ENCODE results near the gene MEGF11.

MEGF11 gene

GRCh38 chr15:65952391-65953053 lies 301.0 kb downstream of the MEGF11 start:
- no peaks in the 10 kb centered on the region for H3K9me3 ChIP-seq (ENCODE audit: insufficient read depth, low read depth, low read length)
- H3K9ac ChIP-seq (ENCODE audit: low read depth, low read length, poor library complexity, severe bottlenecking), result no peak overlapping the region
- no peaks in the 10 kb centered on the region for H3F3A ChIP-seq (ENCODE audit: low read depth)
- no peaks in the 10 kb centered on the region for H3K9me2 ChIP-seq (replicated peaks; ENCODE audit: low read depth, low read length)
- no peaks in the 10 kb centered on the region for H3K27me3 ChIP-seq (ENCODE audit: insufficient read depth, low read length, poor library complexity, severe bottlenecking)
- no peaks in the 10 kb centered on the region for H3K79me2 ChIP-seq (ENCODE audit: insufficient read depth, low read length)
- no peak for TF ChIP-seq EZH2phosphoT487 (IDR thresholded peaks at IDR 0.05; ENCODE audit: borderline replicate concordance)
- TF ChIP-seq CTCF (conservative IDR thresholded peaks at IDR 0.05; ENCODE audit: low read length), result no peak
- no peak overlapping the region for H3K4me3 ChIP-seq (ENCODE audit: low read length, poor library complexity, severe bottlenecking)
- H3K4me1 ChIP-seq (ENCODE audit: insufficient read depth, low read length, poor library complexity, severe bottlenecking), result no peaks in the 10 kb centered on the region
- no peak overlapping the region for H2AFZ ChIP-seq (ENCODE audit: low read length)
- H3K36me3 ChIP-seq (ENCODE audit: insufficient read depth, low read length), result no peaks in the 10 kb centered on the region
- H4K20me1 ChIP-seq (ENCODE audit: insufficient read depth, low read length, poor library complexity, severe bottlenecking), result no peaks in the 10 kb centered on the region
- H3K4me2 ChIP-seq (ENCODE audit: low read depth, low read length, poor library complexity, severe bottlenecking), result no peak overlapping the region

- H3K79me2 ChIP-seq (ENCODE audit: insufficient read depth, low read length), result no peaks in the 10 kb centered on the region
- no peaks in the 10 kb centered on the region for H3K27me3 ChIP-seq (ENCODE audit: insufficient read depth, low read length, poor library complexity, severe bottlenecking)
- no peaks in the 10 kb centered on the region for H3F3A ChIP-seq (ENCODE audit: low read depth)
- TF ChIP-seq EZH2phosphoT487 (IDR thresholded peaks at IDR 0.05; ENCODE audit: borderline replicate concordance) (no peak), CTCF (conservative IDR thresholded peaks at IDR 0.05; ENCODE audit: low read length) (no peak)
- H3K4me3 ChIP-seq (ENCODE audit: low read length, poor library complexity, severe bottlenecking), result no peak overlapping the region
- H3K9me2 ChIP-seq (replicated peaks; ENCODE audit: low read depth, low read length), result no peaks in the 10 kb centered on the region
- H3K36me3 ChIP-seq (ENCODE audit: insufficient read depth, low read length), result no peaks in the 10 kb centered on the region
- H3K4me2 ChIP-seq (ENCODE audit: low read depth, low read length, poor library complexity, severe bottlenecking), result no peak overlapping the region
- H4K20me1 ChIP-seq (ENCODE audit: insufficient read depth, low read length, poor library complexity, severe bottlenecking), result no peaks in the 10 kb centered on the region
- no peak overlapping the region for H2AFZ ChIP-seq (ENCODE audit: low read length)
- no peaks in the 10 kb centered on the region for H3K4me1 ChIP-seq (ENCODE audit: insufficient read depth, low read length, poor library complexity, severe bottlenecking)
- no peak overlapping the region for H3K9ac ChIP-seq (ENCODE audit: low read depth, low read length, poor library complexity, severe bottlenecking)
- H3K9me3 ChIP-seq (ENCODE audit: insufficient read depth, low read depth, low read length), result no peaks in the 10 kb centered on the region
Observed at GRCh38 chr15:65951007-65951406, 302.5 kb downstream of the MEGF11 start.

GRCh38 chr15:65949491-65949890 lies 304.1 kb downstream of the MEGF11 start:
- Histone ChIP-seq H3K9me2 (replicated peaks; ENCODE audit: low read depth, low read length) (no peaks in the 10 kb centered on the region), H4K20me1 (ENCODE audit: insufficient read depth, low read length, poor library complexity, severe bottlenecking) (no peaks in the 10 kb centered on the region), H3K4me2 (ENCODE audit: low read depth, low read length, poor library complexity, severe bottlenecking) (no peak overlapping the region), H2AFZ (ENCODE audit: low read length) (no peak overlapping the region), H3K36me3 (ENCODE audit: insufficient read depth, low read length) (no peaks in the 10 kb centered on the region), H3K79me2 (ENCODE audit: insufficient read depth, low read length) (no peaks in the 10 kb centered on the region), H3F3A (ENCODE audit: low read depth) (no peaks in the 10 kb centered on the region), H3K27me3 (ENCODE audit: insufficient read depth, low read length, poor library complexity, severe bottlenecking) (no peaks in the 10 kb centered on the region), H3K9ac (ENCODE audit: low read depth, low read length, poor library complexity, severe bottlenecking) (no peak overlapping the region), H3K9me3 (ENCODE audit: insufficient read depth, low read depth, low read length) (no peaks in the 10 kb centered on the region), H3K4me1 (ENCODE audit: insufficient read depth, low read length, poor library complexity, severe bottlenecking) (no peaks in the 10 kb centered on the region), H3K4me3 (ENCODE audit: low read length, poor library complexity, severe bottlenecking) (no peak overlapping the region)
- no peak for TF ChIP-seq CTCF (conservative IDR thresholded peaks at IDR 0.05; ENCODE audit: low read length)
